GM12892 (cell line): ENCODE data around the gene FSTL4.
"Not testable (repeated sequence)": the region's sequence is repeated elsewhere in the genome, so short reads cannot be mapped to it uniquely, and the experiment has no call there.

Experiments
- DNase-seq: peaks from one replicate; pipeline ENCODE4 v3.0.0; 2011; ENCODE audit not compliant: insufficient read length
- FAIRE-seq: peaks from 2 replicates; lab custom pipeline; 2011; peaks lifted over from hg19 to GRCh38; lab: Jason Lieb, UNC
- POLR2A ChIP-seq: IDR thresholded peaks from 2 replicates; pipeline ENCODE4 v1.6.1; 2011; ENCODE audit warnings: low read depth, low read length, control low read depth
- POLR2AphosphoS5 ChIP-seq: IDR thresholded peaks from 2 replicates; pipeline ENCODE4 v1.6.1; 2011; ENCODE audit warnings: low read depth, low read length, control low read depth
- TAF1 ChIP-seq: IDR thresholded peaks from 2 replicates; pipeline ENCODE4 v1.6.1; 2011; ENCODE audit warnings: low read depth, mild to moderate bottlenecking, control low read depth, low read length, borderline replicate concordance

Gene FSTL4

GRCh38 chr5:133226186-133226585 lies 386.2 kb downstream of the FSTL4 start:
- FAIRE-seq: no peak
- DNase-seq: no peak
- TF ChIP-seq POLR2AphosphoS5 (no peak), TAF1 (no peak), POLR2A (no peak)

GRCh38 chr5:133225671-133226152 lies 386.6 kb downstream of the FSTL4 start:
- DNase-seq: no peak
- no peak for TF ChIP-seq TAF1
- no peak for FAIRE-seq

GRCh38 chr5:133222979-133223378 lies 389.4 kb downstream of the FSTL4 start:
- FAIRE-seq: no peak
- DNase-seq: no peak
- no peak for TF ChIP-seq POLR2A
- TF ChIP-seq POLR2AphosphoS5: no peak
- no peak for TF ChIP-seq TAF1

GRCh38 chr5:133222521-133222920 lies 389.8 kb downstream of the FSTL4 start:
- FAIRE-seq (no peak), DNase-seq (no peak)
- TF ChIP-seq TAF1: no peak
- TF ChIP-seq POLR2A: no peak
- TF ChIP-seq POLR2AphosphoS5: no peak

GRCh38 chr5:133222040-133222439 lies 390.3 kb downstream of the FSTL4 start:
- no peak for FAIRE-seq
- no peak for DNase-seq
- TF ChIP-seq POLR2A (no peak), POLR2AphosphoS5 (no peak), TAF1 (no peak)

GRCh38 chr5:133220851-133221674 lies 391.3 kb downstream of the FSTL4 start:
- FAIRE-seq (no peak), DNase-seq (no peak)
- TF ChIP-seq POLR2AphosphoS5 (no peak), TAF1 (no peak), POLR2A (no peak)

GRCh38 chr5:133219296-133219695 lies 393.0 kb downstream of the FSTL4 start:
- no peak for DNase-seq
- no peak for TF ChIP-seq POLR2AphosphoS5
- TF ChIP-seq POLR2A: no peak
- TF ChIP-seq TAF1: no peak
- FAIRE-seq: no peak

GRCh38 chr5:133216138-133216537 lies 396.2 kb downstream of the FSTL4 start:
- DNase-seq, FAIRE-seq: not testable (repeated sequence)

- no peak for DNase-seq
- no peak for TF ChIP-seq POLR2AphosphoS5
- no peak for TF ChIP-seq POLR2A
- no peak for TF ChIP-seq TAF1
- FAIRE-seq: no peak
Measured at GRCh38 chr5:133214153-133214820, 398.1 kb downstream of the FSTL4 start.

GRCh38 chr5:133205649-133206048 lies 406.7 kb downstream of the FSTL4 start:
- FAIRE-seq: no peak

GRCh38 chr5:133205204-133205603 lies 407.1 kb downstream of the FSTL4 start:
- FAIRE-seq: no peak
- no peak for DNase-seq

More at GRCh38 chr5:133205649-133206048, 406.7 kb downstream of the FSTL4 start:
- TF ChIP-seq POLR2A (no peak), POLR2AphosphoS5 (no peak), TAF1 (no peak)
- DNase-seq: no peak

More at GRCh38 chr5:133205204-133205603, 407.1 kb downstream of the FSTL4 start:
- no peak for TF ChIP-seq POLR2AphosphoS5
- no peak for TF ChIP-seq POLR2A
